Measurements from ENCODE around the gene FBLN2. TPM values are rescaled to one million over a fixed set of nuclear protein-coding genes. Genes with fewer than 3 reads are reported as not detected.

Gene FBLN2
- total RNA-seq, 1 donor from 2014 or later, result 1.3 TPM

DNA sequence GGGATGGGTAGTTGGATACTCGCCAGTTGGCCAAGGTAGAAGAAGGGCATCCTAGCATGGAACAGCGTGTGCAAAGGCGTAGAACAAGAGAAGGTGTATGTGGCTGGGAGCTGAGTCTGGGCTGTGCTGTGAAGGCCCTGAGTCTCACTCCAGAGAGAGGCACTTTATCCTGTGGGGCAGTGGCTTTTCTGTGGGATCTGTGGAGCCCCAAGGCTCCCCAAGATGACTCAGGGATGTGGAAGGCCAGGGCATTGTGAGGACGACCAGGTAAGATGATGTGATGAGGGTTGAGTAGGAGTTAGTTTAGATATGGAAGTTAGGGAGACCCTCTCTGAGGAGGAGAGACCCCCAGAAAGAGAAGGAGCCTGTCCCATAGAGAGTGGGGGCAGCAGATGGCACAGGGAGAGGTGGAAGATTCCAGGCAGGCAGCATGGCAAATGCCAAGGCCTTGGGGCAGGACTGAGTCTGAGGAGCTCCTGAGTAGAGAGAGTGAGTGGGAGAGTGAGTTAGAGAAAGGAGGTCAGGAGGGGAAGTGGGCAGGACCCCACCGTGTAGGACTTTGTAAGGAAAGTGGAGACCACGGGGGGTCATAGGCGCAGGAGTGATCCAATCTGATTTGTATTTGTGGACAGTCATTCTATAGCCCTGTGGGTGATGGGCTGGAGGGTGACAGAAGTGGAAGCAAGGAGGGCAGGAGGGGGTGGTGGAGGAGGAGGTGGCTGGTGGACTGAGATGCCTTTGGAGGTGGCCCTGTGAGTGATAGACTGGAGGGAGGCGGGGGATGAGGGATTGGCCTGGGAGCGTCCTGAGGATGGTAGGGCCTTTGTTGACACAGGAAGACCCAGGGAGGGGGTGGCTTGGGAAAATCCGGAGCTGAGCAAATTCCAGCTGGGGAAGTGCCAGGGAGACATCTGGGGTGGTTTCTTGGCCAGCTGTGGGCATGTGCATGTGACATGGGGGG lies 50.3 kb downstream of the FBLN2 start:
- Mint-ChIP-seq H3K36me3 (ENCODE audit: low read depth) (no peaks in the 10 kb centered on the region), H3K27me3 (no peaks in the 10 kb centered on the region), H3K9me3 (no peaks in the 10 kb centered on the region), H3K4me1 (no peaks in the 10 kb centered on the region), H3K27ac (no peak overlapping the region), H3K4me3 (no peak overlapping the region)
- TF ChIP-seq, protein P1, sequence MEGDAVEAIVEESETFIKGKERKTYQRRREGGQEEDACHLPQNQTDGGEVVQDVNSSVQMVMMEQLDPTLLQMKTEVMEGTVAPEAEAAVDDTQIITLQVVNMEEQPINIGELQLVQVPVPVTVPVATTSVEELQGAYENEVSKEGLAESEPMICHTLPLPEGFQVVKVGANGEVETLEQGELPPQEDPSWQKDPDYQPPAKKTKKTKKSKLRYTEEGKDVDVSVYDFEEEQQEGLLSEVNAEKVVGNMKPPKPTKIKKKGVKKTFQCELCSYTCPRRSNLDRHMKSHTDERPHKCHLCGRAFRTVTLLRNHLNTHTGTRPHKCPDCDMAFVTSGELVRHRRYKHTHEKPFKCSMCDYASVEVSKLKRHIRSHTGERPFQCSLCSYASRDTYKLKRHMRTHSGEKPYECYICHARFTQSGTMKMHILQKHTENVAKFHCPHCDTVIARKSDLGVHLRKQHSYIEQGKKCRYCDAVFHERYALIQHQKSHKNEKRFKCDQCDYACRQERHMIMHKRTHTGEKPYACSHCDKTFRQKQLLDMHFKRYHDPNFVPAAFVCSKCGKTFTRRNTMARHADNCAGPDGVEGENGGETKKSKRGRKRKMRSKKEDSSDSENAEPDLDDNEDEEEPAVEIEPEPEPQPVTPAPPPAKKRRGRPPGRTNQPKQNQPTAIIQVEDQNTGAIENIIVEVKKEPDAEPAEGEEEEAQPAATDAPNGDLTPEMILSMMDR (IDR thresholded peaks at IDR 0.05), result no peak
- CTCF ChIA-PET, result no interaction called here
- DNase-seq (no peak), ATAC-seq (ENCODE audit: low read depth) (no peak)
- POLR2A ChIA-PET, result no interaction called here
- intact Hi-C loops (cut with micrococcal nuclease), result no loop called here

DNA sequence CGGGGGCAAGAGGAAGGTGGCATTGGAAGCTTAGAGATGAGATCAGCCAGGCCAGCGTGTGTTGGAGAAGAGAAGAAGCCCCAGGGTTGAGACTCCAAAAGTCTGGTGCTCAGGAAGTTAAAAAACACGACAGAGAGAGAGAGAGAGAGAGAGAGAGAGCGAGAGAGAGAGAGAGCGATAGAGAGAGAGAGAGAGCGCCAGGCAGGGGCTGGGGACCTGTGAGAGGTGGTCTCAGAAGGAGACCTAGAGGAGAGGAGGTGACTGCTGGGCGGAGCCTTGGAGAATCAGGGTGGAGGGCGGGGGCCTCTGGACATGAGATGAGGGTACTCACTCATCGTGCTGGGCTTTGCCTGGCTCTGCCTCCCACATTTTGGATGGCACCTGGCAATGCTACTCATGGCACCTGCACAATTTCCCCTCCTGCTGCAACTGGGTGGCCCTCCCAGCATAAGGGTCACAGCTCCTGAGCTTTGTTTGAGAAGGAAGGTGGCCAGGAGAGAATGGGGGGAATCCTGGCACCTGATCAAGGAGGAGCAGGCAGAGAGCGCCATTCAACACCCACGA lies 51.0 kb downstream of the FBLN2 start:
- Mint-ChIP-seq H3K9me3 (no peaks in the 10 kb centered on the region), H3K27me3 (no peaks in the 10 kb centered on the region), H3K4me1 (no peaks in the 10 kb centered on the region), H3K4me3 (no peak overlapping the region), H3K36me3 (ENCODE audit: low read depth) (no peaks in the 10 kb centered on the region), H3K27ac (no peak overlapping the region)
- TF ChIP-seq, protein P1 (IDR thresholded peaks at IDR 0.05), result no peak
- POLR2A ChIA-PET, result no interaction called here
- CTCF ChIA-PET, result no interaction called here
- intact Hi-C loops (cut with micrococcal nuclease), result no loop called here
- ATAC-seq (ENCODE audit: low read depth), result no peak
- DNase-seq, result no peak

- Mint-ChIP-seq H3K36me3 (ENCODE audit: low read depth) (no peaks in the 10 kb centered on the region), H3K9me3 (no peaks in the 10 kb centered on the region), H3K4me1 (no peaks in the 10 kb centered on the region), H3K27me3 (peaks cover 2% of the 10 kb centered on the region), H3K27ac (no peak overlapping the region), H3K4me3 (no peak overlapping the region)
- CTCF ChIA-PET, result no interaction called here
- ATAC-seq (ENCODE audit: low read depth) (no peak), DNase-seq (no peak)
- TF ChIP-seq, protein P1 (IDR thresholded peaks at IDR 0.05), result no peak
- POLR2A ChIA-PET, result no interaction called here
- intact Hi-C loops (cut with micrococcal nuclease), result no loop called here
Measured at GRCh38 chr3:13600950-13601691, 52.2 kb downstream of the FBLN2 start.

DNA sequence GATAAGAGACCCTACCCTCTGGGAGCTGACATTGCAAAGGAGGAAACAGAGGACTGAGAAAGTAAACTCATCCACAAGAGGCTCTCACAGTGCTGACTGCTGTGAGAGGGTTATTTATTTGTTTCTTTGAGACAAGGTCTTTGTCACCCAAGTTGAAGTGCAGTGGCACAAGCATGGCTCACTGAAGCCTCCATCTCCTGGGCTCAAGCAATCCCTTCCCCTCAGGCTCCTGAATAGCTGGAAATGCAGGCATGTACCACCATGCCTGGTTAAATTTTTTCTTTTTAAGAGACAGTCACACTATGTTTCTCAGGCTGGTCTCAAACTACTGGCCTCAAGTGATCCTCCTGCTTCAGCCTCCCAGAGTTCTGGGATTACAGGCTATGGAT lies 52.8 kb downstream of the FBLN2 start:
- ChIA-PET CTCF (no interaction called here), POLR2A (no interaction called here)
- no peaks in the 10 kb centered on the region for H3K9me3 Mint-ChIP-seq
- peaks cover 2% of the 10 kb centered on the region for H3K27me3 Mint-ChIP-seq
- TF ChIP-seq, protein P1 (IDR thresholded peaks at IDR 0.05), result no peak
- no peak overlapping the region for H3K4me3 Mint-ChIP-seq
- H3K4me1 Mint-ChIP-seq, result no peaks in the 10 kb centered on the region
- H3K36me3 Mint-ChIP-seq (ENCODE audit: low read depth), result no peaks in the 10 kb centered on the region
- H3K27ac Mint-ChIP-seq, result no peak overlapping the region
- ATAC-seq (ENCODE audit: low read depth), result no peak
- intact Hi-C loops (cut with micrococcal nuclease), result no loop called here
- no peak for DNase-seq

DNA sequence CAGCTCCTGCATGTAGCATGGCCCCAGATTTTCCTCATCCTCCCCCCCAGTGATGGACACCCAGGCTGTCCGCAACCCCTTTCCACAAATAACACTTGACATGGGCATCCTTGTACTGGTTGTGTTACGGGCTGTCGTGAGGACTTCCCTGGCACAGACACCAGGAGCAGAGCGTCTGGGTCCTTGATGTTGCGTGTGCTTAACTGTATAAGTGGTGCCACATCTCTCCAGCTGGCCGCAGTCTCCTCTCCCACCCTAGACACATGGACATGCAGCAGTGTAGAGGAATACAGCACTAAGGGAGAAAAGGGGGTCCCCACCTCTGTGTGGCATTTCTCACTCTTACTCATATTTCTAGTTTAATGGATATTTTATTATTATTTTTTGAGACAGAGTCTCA lies 56.6 kb downstream of the FBLN2 start:
- Mint-ChIP-seq H3K36me3 (ENCODE audit: low read depth) (peaks cover 7% of the 10 kb centered on the region), H3K27ac (no peak overlapping the region), H3K9me3 (no peaks in the 10 kb centered on the region), H3K4me3 (no peak overlapping the region), H3K4me1 (no peaks in the 10 kb centered on the region), H3K27me3 (peaks cover 6% of the 10 kb centered on the region)
- DNase-seq, result no peak
- ChIA-PET POLR2A (no interaction called here), CTCF (no interaction called here)
- no peak for ATAC-seq (ENCODE audit: low read depth)
- TF ChIP-seq, protein P1 (IDR thresholded peaks at IDR 0.05), result no peak
- intact Hi-C loops (cut with micrococcal nuclease), result no loop called here
